Esophagus squamous epithelium (tissue), 5 donors: Measurements from ENCODE around the gene LIME1. TPM values are rescaled to one million over a fixed set of nuclear protein-coding genes. Genes with fewer than 3 reads are reported as not detected.
"Not testable (repeated sequence)": the region's sequence is repeated elsewhere in the genome, so short reads cannot be mapped to it uniquely, and the experiment has no call there.

ENCODE experiments used
- DNase-seq: peaks from one replicate; lab custom pipeline; 2025; lab: John Stamatoyannopoulos, UW
- H3K27ac ChIP-seq, 4 donors: fragments of 200-600 bp; sonication (generic); one replicate each; pipeline ENCODE4 v1.5.1; 2016 to 2019; ENCODE audit warnings: mild to moderate bottlenecking in 1 of 4
- H3K27me3 ChIP-seq, 4 donors: fragments of 200-600 bp; sonication (generic); 1 replicate in 3 of 4; 2 replicates in 1 of 4; pipeline versions ENCODE4 v1.5.1 to v1.6.0; 2017 to 2021; ENCODE audit warnings: antibody characterized with exemption in 1 of 4
- H3K36me3 ChIP-seq, 3 donors: fragments of 200-600 bp; sonication (generic); one replicate each; pipeline ENCODE4 v1.5.1; 2016 to 2019
- H3K4me1 ChIP-seq, 3 donors: fragments of 200-600 bp; sonication (generic); one replicate each; pipeline ENCODE4 v1.5.1; 2017 to 2019
- H3K4me3 ChIP-seq, 4 donors: fragments of 200-600 bp; sonication (generic); 1 replicate in 3 of 4; 2 replicates in 1 of 4; pipeline ENCODE4 v1.5.1; 2016 to 2019; ENCODE audit warnings: mild to moderate bottlenecking in 2 of 4, moderate library complexity in 1 of 4
- H3K9me3 ChIP-seq, 3 donors: fragments of 200-600 bp; sonication (generic); one replicate each; pipeline ENCODE4 v1.5.1; 2016 to 2019
- POLR2A ChIP-seq, 4 donors: fragments of 450-650 bp; IDR thresholded peaks; one replicate each; pipeline ENCODE4 v1.6.1; 2017; ENCODE audit warnings: antibody characterized with exemption in 4 of 4, mild to moderate bottlenecking in 4 of 4, moderate library complexity in 3 of 4
- WGBS, 2 donors: methylation state at CpG; one replicate each; pipeline ENCODE4 v1.1.5; 2018; 5-methylcytosine and 5-hydroxymethylcytosine counted together
- intact Hi-C: fragments of 100-400 bp; cut with DNase I; formaldehyde crosslinking; loops from one replicate; pipeline ENCODE4 v1.15.0; 2022
- total RNA-seq, 4 donors: library from RNA; depleted of rRNA; stranded (reverse); fragments of >200 nt; gene quantifications; one replicate each; pipeline ENCODE4 v1.1.0, GENCODE V29; 2016
- TF ChIP-seq, protein P1 (sequence below), 6 experiments: fragments of 450-650 bp in 4 of 6; fragments of 200-600 bp in 2 of 6; sonication (generic) in 2 of 6; IDR thresholded peaks; one replicate each; pipeline ENCODE4 v1.5.1; 2016 to 2019; ENCODE audit warnings: antibody characterized with exemption in 6 of 6, mild to moderate bottlenecking in 4 of 6, moderate library complexity in 4 of 6
- donor health status: DM: yes; HTN: yes; CAD: no.

The LIME1 gene
- total RNA-seq, 4 donors from 2014 or later = 10.9 to 22.3 (median 14.4) TPM

DNA sequence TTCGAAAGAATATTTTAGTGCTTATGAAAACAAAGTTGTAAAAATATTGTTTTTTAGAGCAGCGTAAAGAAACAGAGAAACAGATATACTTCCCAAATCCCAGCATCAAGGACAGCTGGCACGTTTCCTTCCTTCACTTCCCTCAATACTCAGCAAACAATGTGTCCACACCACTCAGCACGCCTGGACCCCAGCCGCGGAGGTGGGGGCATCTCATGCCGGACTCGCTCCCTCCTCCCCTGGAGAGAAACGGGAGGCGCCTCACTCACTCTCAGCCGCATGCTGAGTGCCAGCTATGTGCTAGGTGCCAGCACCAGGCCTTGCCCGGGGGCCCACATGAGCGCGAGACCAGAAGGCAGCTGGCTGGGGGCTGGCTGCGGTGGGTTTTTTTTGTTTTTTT lies 37.8 kb downstream of the LIME1 start:
- no peaks in the 10 kb centered on the region for H3K9me3 ChIP-seq
- intact Hi-C loops = no loop called here
- peaks cover 0 to 35% (median 3%) of the 10 kb centered on the region in 3 donors for H3K4me1 ChIP-seq
- no peak overlapping the region for H3K27ac ChIP-seq
- DNase-seq = no peak
- peaks cover 0 to 27% (median 0%) of the 10 kb centered on the region in 4 donors for H3K27me3 ChIP-seq
- no peak for TF ChIP-seq POLR2A (IDR thresholded peaks at IDR 0.05)
- TF ChIP-seq, protein P1, sequence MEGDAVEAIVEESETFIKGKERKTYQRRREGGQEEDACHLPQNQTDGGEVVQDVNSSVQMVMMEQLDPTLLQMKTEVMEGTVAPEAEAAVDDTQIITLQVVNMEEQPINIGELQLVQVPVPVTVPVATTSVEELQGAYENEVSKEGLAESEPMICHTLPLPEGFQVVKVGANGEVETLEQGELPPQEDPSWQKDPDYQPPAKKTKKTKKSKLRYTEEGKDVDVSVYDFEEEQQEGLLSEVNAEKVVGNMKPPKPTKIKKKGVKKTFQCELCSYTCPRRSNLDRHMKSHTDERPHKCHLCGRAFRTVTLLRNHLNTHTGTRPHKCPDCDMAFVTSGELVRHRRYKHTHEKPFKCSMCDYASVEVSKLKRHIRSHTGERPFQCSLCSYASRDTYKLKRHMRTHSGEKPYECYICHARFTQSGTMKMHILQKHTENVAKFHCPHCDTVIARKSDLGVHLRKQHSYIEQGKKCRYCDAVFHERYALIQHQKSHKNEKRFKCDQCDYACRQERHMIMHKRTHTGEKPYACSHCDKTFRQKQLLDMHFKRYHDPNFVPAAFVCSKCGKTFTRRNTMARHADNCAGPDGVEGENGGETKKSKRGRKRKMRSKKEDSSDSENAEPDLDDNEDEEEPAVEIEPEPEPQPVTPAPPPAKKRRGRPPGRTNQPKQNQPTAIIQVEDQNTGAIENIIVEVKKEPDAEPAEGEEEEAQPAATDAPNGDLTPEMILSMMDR (IDR thresholded peaks at IDR 0.05) = no peak
- no peak overlapping the region for H3K4me3 ChIP-seq
- 56 to 57% methylated on average over 10 to 13 of the region's 15 CpGs for WGBS, 2 donors
- peaks cover 0 to 8% (median 3%) of the 10 kb centered on the region in 3 donors for H3K36me3 ChIP-seq

DNA sequence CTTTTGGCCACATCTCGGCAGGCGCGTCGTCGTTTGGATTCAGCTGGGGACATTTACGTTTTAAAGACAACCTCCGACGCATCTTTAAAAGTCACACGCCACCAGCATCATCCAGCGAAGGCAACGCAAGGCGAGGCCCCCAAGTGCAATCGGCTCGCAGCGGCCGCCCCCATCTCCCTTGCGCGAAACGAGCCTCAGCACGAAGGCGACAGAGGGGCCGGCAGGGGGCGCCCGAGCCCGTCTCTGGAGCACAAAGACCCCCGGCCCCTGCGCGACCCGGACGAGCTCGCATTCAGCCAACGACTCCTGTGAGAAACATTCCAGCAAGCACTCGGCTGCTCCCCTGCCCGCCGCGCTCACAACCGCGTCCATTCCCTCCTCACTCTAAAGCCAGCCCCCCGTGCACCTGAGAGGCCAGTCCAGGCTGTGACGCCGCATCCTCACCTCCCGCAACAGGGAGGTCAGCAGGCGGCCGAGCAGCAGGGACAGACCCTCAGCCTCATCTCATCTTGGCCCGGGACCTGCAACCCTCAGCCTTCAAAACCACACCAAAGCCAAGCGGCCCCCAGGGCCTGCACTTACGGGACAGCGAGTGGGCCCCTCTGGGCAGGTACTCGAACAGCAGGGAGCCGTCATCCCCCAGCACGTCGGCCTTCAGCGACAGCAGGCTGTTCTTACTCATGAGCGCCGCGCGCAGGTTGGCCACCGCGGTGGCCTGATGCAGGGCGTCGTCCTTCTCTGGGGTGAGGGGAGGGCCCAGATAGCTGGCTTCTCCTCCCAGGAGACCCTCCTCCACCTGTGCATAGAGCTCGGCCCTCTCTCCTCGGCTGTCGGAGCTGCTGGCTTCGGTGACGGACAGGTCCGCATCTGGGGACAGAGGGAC lies 38.9 kb downstream of the LIME1 start:
- peak overlapping the region in 2 of 4 donors; percentile 8 to 13 for H3K4me3 ChIP-seq
- no peaks in the 10 kb centered on the region for H3K36me3 ChIP-seq
- intact Hi-C loops = no loop called here
- H3K27me3 ChIP-seq = peaks cover 0 to 27% (median 0%) of the 10 kb centered on the region in 4 donors
- no peak for DNase-seq
- H3K4me1 ChIP-seq = peaks cover 0 to 35% (median 3%) of the 10 kb centered on the region in 3 donors
- no peaks in the 10 kb centered on the region for H3K9me3 ChIP-seq
- WGBS, 2 donors = 20 to 39% methylated on average over 1 to 54 of the region's 67 CpGs
- no peak for TF ChIP-seq POLR2A (IDR thresholded peaks at IDR 0.05)
- TF ChIP-seq, protein P1 (IDR thresholded peaks at IDR 0.05) = peak; percentile 25 to 58 (median 45)
- no peak overlapping the region for H3K27ac ChIP-seq

DNA sequence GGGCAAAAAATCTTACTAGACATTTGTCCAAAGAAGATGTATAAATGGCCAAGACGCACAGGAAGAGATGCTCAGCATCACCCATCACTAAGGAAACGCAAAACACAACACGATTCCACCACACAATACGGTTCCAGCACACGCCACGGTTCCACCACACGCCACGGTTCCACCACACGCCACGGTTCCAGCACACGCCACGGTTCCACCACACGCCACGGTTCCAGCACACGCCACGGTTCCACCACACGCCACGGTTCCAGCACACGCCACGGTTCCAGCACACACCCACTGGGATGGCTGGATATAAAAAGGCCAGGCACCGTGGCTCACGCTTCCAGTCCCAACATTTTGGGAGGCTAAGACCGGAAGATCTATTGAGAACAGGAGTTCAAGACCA lies 40.4 kb downstream of the LIME1 start:
- intact Hi-C loops = not testable (repeated sequence)

DNA sequence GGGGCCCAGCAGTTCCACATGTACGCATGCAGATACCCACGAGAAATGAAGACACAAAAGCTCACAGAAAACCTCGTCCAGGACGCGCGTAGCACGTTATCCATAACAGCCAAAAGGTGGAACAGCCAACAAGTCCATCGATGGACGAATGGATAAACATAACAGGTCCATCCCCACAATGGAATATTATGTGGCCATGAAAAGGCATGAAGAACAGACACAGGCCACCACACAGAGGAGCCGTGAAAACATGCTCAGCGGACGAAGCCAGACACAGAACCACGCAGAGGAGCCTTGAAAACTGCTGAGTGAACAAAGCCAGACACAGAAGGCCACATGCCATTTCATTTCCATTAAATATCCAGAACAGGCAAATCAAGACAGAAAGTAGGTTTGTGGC lies 41.1 kb downstream of the LIME1 start:
- Histone ChIP-seq H3K9me3 (no peaks in the 10 kb centered on the region), H3K36me3 (no peaks in the 10 kb centered on the region), H3K4me1 (peaks cover 0 to 30% (median 3%) of the 10 kb centered on the region in 3 donors), H3K27me3 (peaks cover 0 to 27% (median 0%) of the 10 kb centered on the region in 4 donors), H3K4me3 (no peak overlapping the region), H3K27ac (no peak overlapping the region)
- no peak for DNase-seq
- WGBS, 2 donors = 92 to 95% methylated on average over 12 to 13 of the region's 13 CpGs
- no peak for TF ChIP-seq POLR2A (IDR thresholded peaks at IDR 0.05)
- TF ChIP-seq, protein P1 (IDR thresholded peaks at IDR 0.05) = no peak
- intact Hi-C loops = no loop called here

More for the DNA sequence above, 40.4 kb downstream of the LIME1 start:
- not testable (repeated sequence) for DNase-seq, H3K4me3 ChIP-seq, H3K36me3 ChIP-seq, H3K27ac ChIP-seq, H3K9me3 ChIP-seq
- H3K27me3 ChIP-seq = peaks cover 0 to 27% (median 0%) of the 10 kb centered on the region in 4 donors
- H3K4me1 ChIP-seq = peaks cover 0 to 35% (median 3%) of the 10 kb centered on the region in 3 donors
- 76 to 82% methylated on average over 11 to 19 of the region's 23 CpGs for WGBS, 2 donors

DNA sequence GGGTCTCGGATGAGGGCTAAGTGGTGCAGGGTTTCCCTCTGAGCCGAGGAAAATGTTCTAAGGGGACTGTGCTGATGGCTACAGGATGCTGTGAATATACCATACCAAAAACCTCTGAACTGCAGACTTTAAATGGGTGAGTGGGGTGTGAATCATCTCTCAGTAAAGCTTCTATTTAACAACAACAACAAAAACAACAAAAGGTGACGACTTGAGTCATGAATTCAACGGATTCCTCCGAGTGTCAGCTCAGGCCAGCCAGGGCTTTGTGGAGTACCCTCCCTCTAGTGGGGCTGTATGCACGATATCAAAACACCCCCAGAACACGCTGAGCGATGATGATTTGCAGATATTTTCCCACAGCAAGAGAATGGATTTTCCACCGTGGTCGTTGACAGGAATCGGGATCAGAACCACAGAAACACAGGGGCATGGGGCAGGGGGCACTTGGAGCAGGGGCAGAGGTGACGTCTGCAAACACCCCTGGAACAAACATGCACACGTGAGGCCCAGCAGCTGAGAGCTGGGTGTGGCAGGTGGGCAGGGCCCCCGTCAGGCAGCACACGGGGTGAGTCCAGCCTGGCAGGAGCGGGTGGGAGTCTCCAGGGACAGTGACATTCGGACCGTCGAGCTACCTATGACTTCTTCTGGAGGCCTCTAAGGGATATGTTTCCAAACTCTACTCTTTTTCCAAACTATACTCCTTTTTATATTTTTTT lies 41.7 kb downstream of the LIME1 start:
- no peak for DNase-seq
- intact Hi-C loops = no loop called here
- peaks cover 0 to 27% (median 0%) of the 10 kb centered on the region in 4 donors for H3K27me3 ChIP-seq
- no peak overlapping the region for H3K4me3 ChIP-seq
- no peaks in the 10 kb centered on the region for H3K36me3 ChIP-seq
- 50 to 52% methylated on average over 17 to 18 of the region's 19 CpGs for WGBS, 2 donors
- TF ChIP-seq, protein P1 (IDR thresholded peaks at IDR 0.05) = no peak
- no peak for TF ChIP-seq POLR2A (IDR thresholded peaks at IDR 0.05)
- no peaks in the 10 kb centered on the region for H3K9me3 ChIP-seq
- H3K4me1 ChIP-seq = peaks cover 0 to 24% (median 0%) of the 10 kb centered on the region in 3 donors
- H3K27ac ChIP-seq = no peak overlapping the region
